A549 (cell line): ENCODE results near the gene FLNB. TPM values are rescaled to one million over a fixed set of nuclear protein-coding genes. Genes with fewer than 3 reads are reported as not detected.

Source experiments
- ATAC-seq, 2 experiments: fragments of 200-7000 bp in 1 of 2; fragments of >200 bp in 1 of 2; cut with Nextera tagmentation in 1 of 2; cut with Tn5 transposase in 1 of 2; 3 replicates each; pipeline versions ENCODE4 v1.8.0 to v1.9.1; 2018 to 2020; ENCODE audit warnings: mild to moderate bottlenecking in 1 of 2, moderate library complexity in 1 of 2
- CTCF ChIA-PET: fragments of 300-600 bp; sonication (Branson Sonifier 250); formaldehyde crosslinking; extraction: SDS; loops from one replicate; lab custom pipeline; 2021; ENCODE audit warnings: antibody characterized with exemption, inconsistent platforms; lab: Yijun Ruan, JAX
- POLR2A ChIA-PET: fragments of 350-600 bp; formaldehyde crosslinking; extraction: SDS; loops from one replicate; lab custom pipeline; 2021; ENCODE audit warnings: antibody characterized with exemption, inconsistent platforms; lab: Yijun Ruan, JAX
- DNase-seq, 2 experiments: peaks; one replicate each; pipeline versions ENCODE4 v3.0.0 to v3.0.0-alpha.2; 2011 to 2016; ENCODE audit warnings: low read depth in 1 of 2, low spot score in 1 of 2
- FAIRE-seq: peaks from 2 replicates; lab custom pipeline; 2011; peaks lifted over from hg19 to GRCh38; lab: Jason Lieb, UNC
- H3K27ac ChIP-seq, 2 experiments: fragments of >200 bp; sonication (Bioruptor Twin); formaldehyde crosslinking; 3 replicates each; pipeline ENCODE4 v1.5.1; 2016 to 2017
- H3K4me1 ChIP-seq: fragments of >200 bp; sonication (Bioruptor Twin); formaldehyde crosslinking; 3 replicates; pipeline ENCODE4 v1.6.1; 2016
- H3K4me2 ChIP-seq: fragments of >200 bp; sonication (Bioruptor Twin); formaldehyde crosslinking; 3 replicates; pipeline ENCODE4 v1.6.1; 2016
- H3K4me3 ChIP-seq: fragments of >200 bp; sonication (Bioruptor Twin); formaldehyde crosslinking; 3 replicates; pipeline ENCODE4 v1.5.1; 2016
- H3K9me3 ChIP-seq: fragments of >200 bp; sonication (Bioruptor Twin); formaldehyde crosslinking; 3 replicates; pipeline ENCODE4 v1.6.1; 2016
- ATOH8 ChIP-seq: fragments of 250-450 bp; sonication (Bioruptor Pico); IDR thresholded peaks from 2 replicates; pipeline ENCODE4 v1.5.0; 2020; ENCODE audit warnings: low read depth, mild to moderate bottlenecking, moderate library complexity
- CEBPB ChIP-seq, 2 experiments: fragments of >200 bp in 1 of 2; sonication (Bioruptor Twin) in 1 of 2; formaldehyde crosslinking in 1 of 2; IDR thresholded peaks; 2 replicates each; pipeline ENCODE4 v1.6.1; 2012 to 2016
- CHD4 ChIP-seq: fragments of 200-600 bp; sonication (generic); IDR thresholded peaks from 2 replicates; pipeline ENCODE4 v1.6.1; 2016; ENCODE audit warnings: antibody characterized with exemption, mild to moderate bottlenecking, borderline replicate concordance
- CTCF ChIP-seq: fragments of >200 bp; sonication (Bioruptor Twin); formaldehyde crosslinking; IDR thresholded peaks from 3 replicates; pipeline ENCODE4 v1.5.1; 2016
- E2F6 ChIP-seq: IDR thresholded peaks from 2 replicates; pipeline ENCODE4 v1.6.1; 2012; ENCODE audit warnings: low read depth, borderline replicate concordance
- EHF ChIP-seq: fragments of 250-450 bp; sonication (Bioruptor Pico); IDR thresholded peaks from 2 replicates; pipeline ENCODE4 v1.5.0; 2020; ENCODE audit warnings: mild to moderate bottlenecking
- EHMT2 ChIP-seq: fragments of 200-600 bp; sonication (generic); IDR thresholded peaks from 2 replicates; pipeline ENCODE4 v1.6.1; 2016; ENCODE audit warnings: antibody characterized with exemption, low read depth, mild to moderate bottlenecking, moderate library complexity
- ELK1 ChIP-seq: fragments of 150-350 bp; IDR thresholded peaks from 2 replicates; pipeline ENCODE4 v1.6.1; 2014; ENCODE audit warnings: low read depth, mild to moderate bottlenecking, low read length
- FOXS1 ChIP-seq: fragments of 250-450 bp; sonication (Bioruptor Pico); IDR thresholded peaks from 2 replicates; pipeline ENCODE4 v1.5.0; 2020; ENCODE audit warnings: mild to moderate bottlenecking, moderate library complexity
- GATA3 ChIP-seq: IDR thresholded peaks from 2 replicates; pipeline ENCODE4 v1.6.1; 2012; ENCODE audit warnings: borderline replicate concordance
- HMGXB4 ChIP-seq: fragments of 250-450 bp; sonication (Bioruptor Pico); IDR thresholded peaks from 2 replicates; pipeline ENCODE4 v1.5.0; 2021; ENCODE audit warnings: mild to moderate bottlenecking, moderate library complexity, borderline replicate concordance
- JUN ChIP-seq, 2 experiments: fragments of >200 bp; sonication (Bioruptor Twin); formaldehyde crosslinking; IDR thresholded peaks; 2 replicates in 1 of 2; 3 replicates in 1 of 2; pipeline ENCODE4 v1.6.1; 2016 to 2017
- MAX ChIP-seq: IDR thresholded peaks from 2 replicates; pipeline ENCODE4 v1.6.1; 2012
- MAZ ChIP-seq: fragments of 150-350 bp; IDR thresholded peaks from 2 replicates; pipeline ENCODE4 v1.6.1; 2014; ENCODE audit warnings: antibody characterized with exemption, low read depth, low read length, borderline replicate concordance
- NR3C1 ChIP-seq: fragments of >200 bp; sonication (Bioruptor Twin); formaldehyde crosslinking; IDR thresholded peaks from 3 replicates; pipeline ENCODE4 v1.6.1; 2017
- PHF8 ChIP-seq: fragments of 200-600 bp; sonication (generic); IDR thresholded peaks from 2 replicates; pipeline ENCODE4 v1.6.1; 2016; ENCODE audit warnings: low read depth, mild to moderate bottlenecking, antibody characterized with exemption, moderate library complexity, borderline replicate concordance
- RAD21 ChIP-seq, 2 experiments: fragments of >200 bp in 1 of 2; sonication (Bioruptor Twin) in 1 of 2; formaldehyde crosslinking in 1 of 2; IDR thresholded peaks in 1 of 2; conservative IDR thresholded peaks in 1 of 2; 2 replicates in 1 of 2; 3 replicates in 1 of 2; pipeline ENCODE4 v1.6.1; 2012 to 2018; ENCODE audit warnings: inconsistent platforms in 1 of 2
- RCOR1 ChIP-seq: fragments of 150-350 bp; IDR thresholded peaks from 2 replicates; pipeline ENCODE4 v1.6.1; 2014; ENCODE audit warnings: antibody characterized with exemption, low read length, low read depth
- SMC3 ChIP-seq: fragments of >200 bp; sonication (Bioruptor Twin); formaldehyde crosslinking; IDR thresholded peaks from 3 replicates; pipeline ENCODE4 v1.6.1; 2018; ENCODE audit warnings: inconsistent platforms
- SREBF2 ChIP-seq: fragments of 450-650 bp; IDR thresholded peaks from 2 replicates; pipeline ENCODE4 v1.6.1; 2014; ENCODE audit warnings: mild to moderate bottlenecking, moderate library complexity
- TFCP2L1 ChIP-seq: fragments of 250-450 bp; sonication (Bioruptor Pico); IDR thresholded peaks from 2 replicates; pipeline ENCODE4 v1.5.0; 2021; ENCODE audit warnings: mild to moderate bottlenecking
- TP53 ChIP-seq: fragments of 250-450 bp; sonication (Bioruptor Pico); IDR thresholded peaks from 2 replicates; pipeline ENCODE4 v1.5.0; 2021; ENCODE audit warnings: mild to moderate bottlenecking, moderate library complexity
- USF2 ChIP-seq: fragments of 450-650 bp; IDR thresholded peaks from 2 replicates; pipeline ENCODE4 v1.6.1; 2014; ENCODE audit warnings: antibody characterized with exemption
- ZFP36 ChIP-seq: fragments of 450-650 bp; IDR thresholded peaks from 2 replicates; pipeline ENCODE4 v1.6.1; 2014; ENCODE audit warnings: borderline replicate concordance; ENCODE audit not compliant: partially characterized antibody
- ZSCAN20 ChIP-seq: fragments of 250-450 bp; sonication (Bioruptor Pico); IDR thresholded peaks from 2 replicates; pipeline ENCODE4 v1.8.0; 2022; ENCODE audit warnings: mild to moderate bottlenecking, moderate library complexity
- WGBS: methylation state at CpG from one replicate; pipeline ENCODE4 v1.1.6; 2017; ENCODE audit errors: missing lambda C conversion rate; 5-methylcytosine and 5-hydroxymethylcytosine counted together
- polyA plus RNA-seq, 4 experiments: library from polyadenylated mRNA; depleted of rRNA in 3 of 4; stranded (reverse); fragments of >200 nt; fragmentation: RNase III in 1 of 4; extraction: RNeasy Plus Mini Kit Qiagen cat#74134 plus additional on column Dnase treatment in 1 of 4; gene quantifications; 2 replicates in 3 of 4; 3 replicates in 1 of 4; pipeline ENCODE4 v1.2.3, GENCODE V29; 2011 to 2017

Gene FLNB
- polyA plus RNA-seq, 2 of the 4 experiments (the other 2 are of a cell fraction), result 235 to 439 TPM

- TF ChIP-seq CTCF (peak; percentile 71), GATA3 (no peak), ZFP36 (peak; percentile 95), NR3C1 (no peak), MAZ (no peak), JUN (IDR thresholded peaks at IDR 0.05) (peak in 1 of 2 experiments; percentile 23; a peak in 1 of 5 replicates), MAX (peak; percentile 69), E2F6 (peak; percentile 71; the same call in 1 of the 2 replicates), PHF8 (no peak), ZSCAN20 (CRISPR knock-in tag) (no peak), FOXS1 (CRISPR knock-in tag) (no peak), RAD21 (conservative IDR thresholded peaks at IDR 0.05 in 1 of 2, IDR thresholded peaks at IDR 0.05 in 1 of 2) (peak; percentile 82 to 87), CHD4 (no peak), TP53 (CRISPR knock-in tag) (no peak), EHF (CRISPR knock-in tag) (no peak), CEBPB (IDR thresholded peaks at IDR 0.05) (peak; percentile 13 to 85; a peak in 3 of 4 replicates), ELK1 (no peak), SMC3 (peak; percentile 59), TFCP2L1 (CRISPR knock-in tag) (no peak), EHMT2 (no peak), HMGXB4 (no peak), SREBF2 (no peak), ATOH8 (CRISPR knock-in tag) (no peak), RCOR1 (0 out of 2 replicates have a peak, but pooled peaks have one; percentile 57), USF2 (no peak)
- Histone ChIP-seq H3K9me3 (no peaks in the 10 kb centered on the region), H3K4me3 (no peak overlapping the region), H3K4me1 (peaks cover 37% of the 10 kb centered on the region), H3K4me2 (no peak overlapping the region), H3K27ac (peak overlapping the region; percentile 81 to 86)
- ATAC-seq (peak; percentile 69 to 70; a peak in 5 of 6 replicates), FAIRE-seq (no peak), DNase-seq (peak in 1 of 2 experiments; percentile 82)
- 28% methylated on average over 5 of the region's 5 CpGs for WGBS
- ChIA-PET CTCF (interaction anchor here (0.6 to 3.0 kb wide), 35 partner anchors 8 to 424 kb away, joined by 3 to 22 read pairs (median 4); partner anchors contain the start of gene FLNB), POLR2A (interaction anchor here (1.1 kb wide), 1 partner anchor 47 kb away, joined by 3 read pairs; the partner anchor contains the start of gene FLNB)
These were observed 46.3 kb upstream of the FLNB start for GRCh38 chr3:57961828-57962447.
